ENCODE results near the gene IL12RB1.

- TF ChIP-seq EZH2phosphoT487 (IDR thresholded peaks at IDR 0.05): no peak
- no peak for TF ChIP-seq CTCF (IDR thresholded peaks at IDR 0.05)
Measured at GRCh38 chr19:18086590-18087138, at the start of gene IL12RB1.
